ENCODE data around the gene PAX5.

DNA sequence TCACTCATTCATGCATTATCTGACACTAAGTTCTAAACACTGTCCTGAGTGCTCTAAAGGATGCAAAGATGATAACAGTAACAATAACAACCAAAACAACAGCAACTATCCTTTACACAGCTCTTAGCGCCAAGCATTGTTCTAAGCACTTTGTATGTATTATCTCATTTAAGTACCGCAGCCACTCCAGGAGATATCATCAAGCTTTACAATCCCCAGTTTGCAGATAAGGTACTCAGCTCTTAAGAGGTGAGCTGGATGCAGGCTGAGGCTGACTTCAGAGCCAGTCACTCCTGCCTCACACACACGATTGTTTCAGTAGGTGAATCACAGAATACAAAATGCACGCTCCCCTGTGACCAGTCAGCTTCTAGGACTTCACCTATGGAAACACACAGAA, 141.8 kb downstream of the PAX5 start:
- TF ChIP-seq EZH2 (IDR thresholded peaks at IDR 0.05; ENCODE audit: low read depth) (no peak), CTCF (conservative IDR thresholded peaks at IDR 0.05) (no peak)
